NT2/D1 (cell line): ENCODE data around the gene ARID4B.

Experiments used
- SUZ12 ChIP-seq: IDR thresholded peaks from 2 replicates; pipeline ENCODE4 v1.6.1; 2011; ENCODE audit not compliant: insufficient read length, insufficient read depth; ENCODE audit errors: extremely low read depth
- YY1 ChIP-seq: IDR thresholded peaks from 2 replicates; pipeline ENCODE4 v1.6.1; 2011; ENCODE audit not compliant: insufficient read length, insufficient read depth
- ZNF274 ChIP-seq: IDR thresholded peaks from 2 replicates; pipeline ENCODE4 v1.6.1; 2011; ENCODE audit warnings: mild to moderate bottlenecking, low read depth, low read length

DNA sequence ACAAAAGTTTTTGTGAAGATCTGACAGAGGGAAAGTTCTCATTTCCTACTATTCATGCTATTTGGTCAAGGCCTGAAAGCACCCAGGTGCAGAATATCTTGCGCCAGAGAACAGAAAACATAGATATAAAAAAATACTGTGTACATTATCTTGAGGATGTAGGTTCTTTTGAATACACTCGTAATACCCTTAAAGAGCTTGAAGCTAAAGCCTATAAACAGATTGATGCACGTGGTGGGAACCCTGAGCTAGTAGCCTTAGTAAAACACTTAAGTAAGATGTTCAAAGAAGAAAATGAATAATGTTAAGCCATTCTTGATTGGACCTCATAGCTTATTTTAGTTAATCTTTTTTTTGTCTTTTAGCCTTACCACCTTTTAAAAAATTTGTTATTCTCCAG lies 14.5 kb upstream of the ARID4B start:
- TF ChIP-seq YY1 = no peak
- TF ChIP-seq ZNF274 = no peak
- no peak for TF ChIP-seq SUZ12
